ENCODE data around the gene HEPN1.
"Not testable (repeated sequence)": the region's sequence is repeated elsewhere in the genome, so short reads cannot be mapped to it uniquely, and the experiment has no call there.

HEPN1 gene

GRCh38 chr11:124942466-124943253 lies 23.6 kb downstream of the HEPN1 start:
- no peak for DNase-seq (ENCODE audit: low read depth)

GRCh38 chr11:124943254-124943616 lies 24.2 kb downstream of the HEPN1 start:
- no peak for DNase-seq (ENCODE audit: low read depth)

- no peak for DNase-seq (ENCODE audit: low read depth)
Observed at GRCh38 chr11:124943741-124944140, 24.7 kb downstream of the HEPN1 start.

- DNase-seq (ENCODE audit: low read depth) = no peak
Observed at GRCh38 chr11:124944565-124944964, 25.5 kb downstream of the HEPN1 start.

- no peak for DNase-seq (ENCODE audit: low read depth)
Observed at GRCh38 chr11:124945826-124946225, 26.8 kb downstream of the HEPN1 start.

GRCh38 chr11:124946735-124947141 lies 27.7 kb downstream of the HEPN1 start:
- DNase-seq (ENCODE audit: low read depth) = no peak

- no peak for DNase-seq (ENCODE audit: low read depth)
Observed at GRCh38 chr11:124950601-124951330, 31.7 kb downstream of the HEPN1 start.

- no peak for DNase-seq (ENCODE audit: low read depth)
Observed at GRCh38 chr11:124951341-124951740, 32.3 kb downstream of the HEPN1 start.

- DNase-seq (ENCODE audit: low read depth) = peak; percentile 85
Observed at GRCh38 chr11:124953753-124954589, 34.9 kb downstream of the HEPN1 start, which contains the start of gene CCDC15. Gene CCDC15, plus strand, starts transcription at chr11:124954202. Its CDS starts 531 bp downstream, at chr11:124954733.

- DNase-seq (ENCODE audit: low read depth) = no peak
Observed at GRCh38 chr11:124954590-124954955, 35.5 kb downstream of the HEPN1 start.

- DNase-seq (ENCODE audit: low read depth) = no peak
Observed at GRCh38 chr11:124955035-124955434, 36.0 kb downstream of the HEPN1 start.

GRCh38 chr11:124961972-124962609 lies 43.0 kb downstream of the HEPN1 start:
- DNase-seq (ENCODE audit: low read depth) = peak; percentile 50

GRCh38 chr11:124968197-124968596 lies 49.1 kb downstream of the HEPN1 start:
- not testable (repeated sequence) for DNase-seq (ENCODE audit: low read depth)

Data from GM04503 (cell line).